Iris pigment epithelial cell (primary cell): ENCODE data around the gene HSPA6.
A peak's percentile ranks its signal among the peaks of the same experiment; 100 is the strongest.
"Not testable (repeated sequence)": the region's sequence is repeated elsewhere in the genome, so short reads cannot be mapped to it uniquely, and the experiment has no call there.

Experiments used
- DNase-seq: peaks from one replicate; pipeline ENCODE4 v3.0.0-alpha.2; 2011; ENCODE audit warnings: low read depth

The HSPA6 gene

DNA sequence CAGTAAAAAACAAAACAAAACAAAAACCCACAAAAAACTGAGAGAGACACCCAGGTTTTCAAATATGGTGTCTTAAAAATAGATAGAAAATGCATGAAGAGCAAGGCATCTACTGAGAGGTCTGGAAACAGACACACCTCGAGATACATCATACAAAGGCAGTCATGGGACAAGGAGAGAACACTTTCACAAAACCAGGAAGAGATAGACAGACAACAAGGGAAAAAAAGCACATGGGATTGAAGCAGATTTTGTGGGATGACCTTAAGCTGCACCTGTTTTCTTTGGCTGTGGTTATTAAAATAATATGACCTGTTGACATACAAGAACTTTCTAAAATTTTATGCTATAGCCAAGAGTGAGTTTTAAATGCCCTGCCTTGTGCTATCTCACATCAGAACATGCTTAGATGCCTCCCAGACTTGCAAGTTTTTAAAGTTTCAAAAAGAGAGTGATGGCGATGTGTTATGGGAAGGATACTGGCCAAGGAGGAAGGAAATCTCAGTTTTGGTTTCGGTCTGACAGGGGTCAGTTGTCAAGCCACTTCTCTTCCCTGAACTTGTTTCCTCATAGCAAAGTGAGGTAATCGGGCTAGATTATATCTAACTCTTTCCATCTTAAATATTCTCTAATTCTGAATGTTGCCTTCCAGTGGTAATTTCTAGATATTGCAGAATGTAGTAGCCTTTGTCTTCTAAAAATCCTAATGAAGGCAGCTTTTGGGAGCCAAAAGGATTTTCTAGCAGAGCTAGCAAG lies 36.8 kb downstream of the HSPA6 start:
- peak; percentile 28 for DNase-seq

GRCh38 chr1:161562441-161562840 lies 38.1 kb downstream of the HSPA6 start:
- not testable (repeated sequence) for DNase-seq

- DNase-seq: not testable (repeated sequence)
These were observed 39.2 kb downstream of the HSPA6 start for GRCh38 chr1:161563522-161563921.

- not testable (repeated sequence) for DNase-seq
These were observed 42.2 kb downstream of the HSPA6 start for GRCh38 chr1:161566602-161566960.

DNA sequence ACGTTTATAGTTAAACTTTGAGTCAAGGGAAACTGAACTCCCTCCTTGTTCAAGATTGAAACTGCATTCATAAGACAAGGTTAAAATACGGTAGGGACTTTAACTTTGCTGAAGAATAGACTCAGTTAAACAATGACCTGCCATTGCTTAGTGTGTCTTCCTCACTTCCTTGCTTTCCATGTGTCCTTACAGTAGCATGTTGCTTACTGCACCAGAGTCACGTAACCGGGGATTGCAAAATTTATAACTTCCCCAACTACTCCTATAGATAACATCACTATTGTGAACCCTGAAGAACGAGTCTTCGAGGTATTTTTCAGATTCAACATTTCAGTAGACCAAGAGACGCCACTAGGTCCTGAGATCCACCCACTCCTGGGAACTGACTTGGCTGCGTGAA lies 47.4 kb downstream of the HSPA6 start:
- DNase-seq: not testable (repeated sequence)
